ENCODE results near the gene MPZ. TPM values are rescaled to one million over a fixed set of nuclear protein-coding genes. Genes with fewer than 3 reads are reported as not detected.
"Not testable (repeated sequence)": the region's sequence is repeated elsewhere in the genome, so short reads cannot be mapped to it uniquely, and the experiment has no call there.

The MPZ gene
- total RNA-seq, 1 donor from 2014 or later, result 2.7 TPM

DNA sequence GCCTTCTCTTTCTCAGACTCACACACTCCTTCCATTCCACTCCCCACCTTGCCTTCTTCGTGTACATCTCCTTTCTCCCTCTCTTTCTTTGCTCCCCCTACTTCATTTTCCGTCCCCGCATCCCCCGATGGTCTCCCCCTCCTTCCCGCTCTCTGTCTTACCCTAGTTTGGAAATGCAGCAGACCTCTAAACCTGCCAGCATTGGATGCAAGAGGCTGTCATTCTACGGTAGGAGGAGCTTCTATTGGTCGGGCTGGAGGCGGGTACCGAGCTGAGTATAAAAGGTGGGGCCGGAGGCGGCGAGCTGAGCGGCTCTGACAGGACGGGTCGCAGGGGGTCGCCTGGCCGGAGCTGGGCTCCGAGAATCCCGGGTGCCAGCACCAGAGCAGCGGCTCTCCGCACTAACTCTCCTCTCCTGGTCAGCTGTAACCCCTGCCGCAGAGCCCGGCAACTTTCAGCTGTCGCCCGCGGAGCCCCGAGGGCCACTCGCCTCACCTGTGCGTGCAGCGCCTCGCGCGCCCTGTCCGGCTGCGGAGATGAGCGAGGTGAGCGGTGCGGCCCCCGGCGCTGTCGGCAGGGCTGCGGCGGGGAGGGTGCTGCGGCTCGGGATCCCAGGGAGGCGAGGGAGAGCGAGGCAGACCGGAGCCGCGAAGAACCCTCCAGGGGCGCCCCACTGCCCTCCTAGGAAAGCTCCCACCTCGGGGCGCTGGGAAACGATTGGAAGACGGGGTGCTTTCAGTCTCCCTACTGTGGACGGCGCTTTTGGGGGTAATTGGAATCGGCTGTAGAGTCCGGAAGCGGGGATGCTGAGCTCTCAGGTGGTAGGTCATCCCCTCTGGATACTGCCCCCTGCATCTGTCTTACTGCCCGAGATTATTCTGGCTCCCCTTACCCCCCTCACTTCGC lies 51.1 kb downstream of the MPZ start, which contains the start of gene PCP4L1:
TSS of gene PCP4L1 (plus strand) at position 307 of the 906 bp plus-strand sequence. CDS start at position 537, 230 bp downstream.
- intact Hi-C loops (cut with micrococcal nuclease), result no loop called here

GRCh38 chr1:161257109-161257508 lies 52.7 kb downstream of the MPZ start:
- intact Hi-C loops (cut with micrococcal nuclease), result not testable (repeated sequence)

DNA sequence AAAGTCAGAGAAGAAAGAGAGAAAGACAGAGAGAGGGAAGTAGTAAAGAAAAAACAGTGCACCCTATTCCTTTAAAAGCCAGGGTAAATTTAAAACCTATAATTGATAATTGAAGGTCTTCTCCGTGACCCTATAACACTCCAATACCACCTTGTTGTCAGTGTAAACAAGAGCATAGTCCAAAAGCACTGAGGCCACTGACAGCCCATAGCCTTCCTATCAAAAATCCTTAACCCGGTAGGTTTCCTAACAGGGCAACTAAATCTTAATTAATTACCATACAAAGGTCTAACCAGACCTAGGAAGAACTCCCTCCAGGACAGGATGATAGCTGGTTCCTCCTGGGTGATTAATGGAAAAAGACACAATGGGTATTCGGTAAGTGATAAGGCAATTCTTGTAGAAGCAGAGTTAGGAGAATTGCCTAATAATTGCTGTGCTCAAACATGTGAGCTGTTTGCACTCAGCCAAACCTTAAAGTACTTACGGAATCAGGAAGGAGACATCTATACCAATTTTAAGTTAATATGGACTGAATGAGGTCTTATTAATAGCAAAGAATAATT lies 53.7 kb downstream of the MPZ start:
- intact Hi-C loops (cut with micrococcal nuclease), result not testable (repeated sequence)

- intact Hi-C loops (cut with micrococcal nuclease), result not testable (repeated sequence)
Observed at GRCh38 chr1:161255302-161255701, 54.5 kb downstream of the MPZ start.

Other genes starting within 250 kb of the MPZ start
- gene ARHGAP30, start 240.1 kb downstream of the MPZ start, total RNA-seq, result 266 and 271 TPM in 2 replicates
- gene NECTIN4, start 220.4 kb downstream of the MPZ start, total RNA-seq, result 0.05 and 0.18 TPM in 2 replicates
- gene KLHDC9, start 211.6 kb downstream of the MPZ start, total RNA-seq, result 0.20 TPM in 1 of 2 replicates, not detected in the other
- 65.1 and 73.9 TPM in 2 replicates for gene PFDN2, start 191.9 kb downstream of the MPZ start, total RNA-seq
- gene NIT1, start 191.9 kb downstream of the MPZ start, total RNA-seq, result 34.8 and 35.8 TPM in 2 replicates
- 33.8 and 35.2 TPM in 2 replicates for gene DEDD, start 177.3 kb downstream of the MPZ start, total RNA-seq
- 111 and 116 TPM in 2 replicates for gene UFC1, start 156.0 kb downstream of the MPZ start, total RNA-seq
- 30.9 and 35.3 TPM in 2 replicates for gene USP21, start 150.5 kb downstream of the MPZ start, total RNA-seq
- gene PPOX, start 143.5 kb downstream of the MPZ start, total RNA-seq, result 29.6 and 36.3 TPM in 2 replicates
- 49.4 and 52.1 TPM in 2 replicates for gene B4GALT3, start 132.5 kb downstream of the MPZ start, total RNA-seq
- 0.30 and 1.0 TPM in 2 replicates for gene ADAMTS4, start 110.9 kb downstream of the MPZ start, total RNA-seq
- gene NDUFS2, start 107.6 kb downstream of the MPZ start, total RNA-seq, result 81.5 and 83.0 TPM in 2 replicates
- 2.5 and 3.1 TPM in 2 replicates for gene FCER1G, start 94.7 kb downstream of the MPZ start, total RNA-seq
- gene APOA2, start 86.3 kb downstream of the MPZ start, total RNA-seq, result not detected in 2 replicates
- 23.3 and 24.0 TPM in 2 replicates for gene TOMM40L, start 83.9 kb downstream of the MPZ start, total RNA-seq
- gene NR1I3, start 71.8 kb downstream of the MPZ start, total RNA-seq, result not detected in 2 replicates
- not detected in 2 replicates for gene PCP4L1, start 51.2 kb downstream of the MPZ start, total RNA-seq
- gene SDHC, start 4.4 kb upstream of the MPZ start, total RNA-seq, result 167 and 174 TPM in 2 replicates
- not detected in 2 replicates for gene CFAP126, start 57.9 kb upstream of the MPZ start, total RNA-seq
- 0.09 and 0.36 TPM in 2 replicates for gene FCGR2A, start 195.5 kb upstream of the MPZ start, total RNA-seq
- 3.7 and 4.0 TPM in 2 replicates for gene HSPA6, start 214.6 kb upstream of the MPZ start, total RNA-seq
- gene FCGR3A, start 239.8 kb upstream of the MPZ start, total RNA-seq, result 0.11 TPM in 1 of 2 replicates, not detected in the other

All from T-helper 2 cell treated with Interferon-gamma antibody and Interleukin-4, amounts not matched to agents 100 ng/mL and 5 ng/mL, for 36 hours (primary cell).